Fibroblast of lung (primary cell): Measurements from ENCODE around the gene PSPC1. TPM values are rescaled to one million over a fixed set of nuclear protein-coding genes. Genes with fewer than 3 reads are reported as not detected.

Source experiments
- DNase-seq, 2 donors: peaks; one replicate each; pipeline versions ENCODE4 v3.0.0 to v3.0.0-alpha.2; 2010; ENCODE audit warnings: low read depth in 2 of 2
- H2AFZ ChIP-seq: 2 replicates; pipeline ENCODE4 v1.5.1; 2012; ENCODE audit warnings: low read length, control low read depth, inconsistent platforms
- H3K27ac ChIP-seq: 2 replicates; pipeline ENCODE4 v1.5.1; 2011; ENCODE audit warnings: low read length, control low read depth; ENCODE audit not compliant: insufficient read depth
- H3K27me3 ChIP-seq: 2 replicates; pipeline ENCODE4 v1.5.1; 2011; ENCODE audit warnings: mild to moderate bottlenecking, low read length; ENCODE audit not compliant: control insufficient read depth, insufficient read depth
- H3K36me3 ChIP-seq: 2 replicates; pipeline ENCODE4 v1.5.1; 2011; ENCODE audit warnings: low read length; ENCODE audit not compliant: control insufficient read depth, insufficient read depth
- H3K4me1 ChIP-seq: 2 replicates; pipeline ENCODE4 v1.5.1; 2011; ENCODE audit warnings: low read length; ENCODE audit not compliant: control insufficient read depth, insufficient read depth; ENCODE audit errors: extremely low read depth
- H3K4me2 ChIP-seq: 2 replicates; pipeline ENCODE4 v1.5.1; 2011; ENCODE audit warnings: low read length, control low read depth; ENCODE audit not compliant: insufficient read depth; ENCODE audit errors: extremely low read depth
- H3K4me3 ChIP-seq, 4 experiments: fragments of 200-600 bp in 1 of 4; sonication (generic) in 1 of 4; replicated peaks in 1 of 4; 2 replicates each; pipeline ENCODE4 v1.5.1; 2011 to 2016; ENCODE audit warnings: low read length in 4 of 4, low read depth in 3 of 4, mild to moderate bottlenecking in 3 of 4, control low read depth in 2 of 4, inconsistent platforms in 1 of 4, mixed read lengths in 1 of 4; ENCODE audit not compliant: insufficient read depth in 1 of 4; ENCODE audit errors: control extremely low read depth in 1 of 4
- H3K79me2 ChIP-seq: 2 replicates; pipeline ENCODE4 v1.5.1; 2012; ENCODE audit warnings: mild to moderate bottlenecking, low read length, inconsistent platforms; ENCODE audit not compliant: control insufficient read depth, insufficient read depth
- H3K9ac ChIP-seq: 2 replicates; pipeline ENCODE4 v1.5.1; 2011; ENCODE audit warnings: mild to moderate bottlenecking, low read length, control low read depth; ENCODE audit not compliant: insufficient read depth
- H3K9me3 ChIP-seq: 2 replicates; pipeline ENCODE4 v1.5.1; 2012; ENCODE audit warnings: low read depth, low read length; ENCODE audit not compliant: control insufficient read depth, insufficient read depth
- H4K20me1 ChIP-seq: 2 replicates; pipeline ENCODE4 v1.5.1; 2011; ENCODE audit warnings: low read length; ENCODE audit not compliant: control insufficient read depth, insufficient read depth; ENCODE audit errors: extremely low read depth
- EZH2 ChIP-seq: IDR thresholded peaks from 2 replicates; pipeline ENCODE4 v1.5.1; 2012; ENCODE audit warnings: low read length, control low read depth, mild to moderate bottlenecking; ENCODE audit errors: missing control alignments
- polyA plus RNA-seq, 2 donors: library from polyadenylated mRNA; depleted of rRNA in 1 of 2; stranded (reverse) in 1 of 2; unstranded in 1 of 2; fragments of >200 nt; gene quantifications; 2 replicates each; pipeline ENCODE4 v1.2.1, GENCODE V29; 2011 to 2012; ENCODE audit warnings: missing spikeins in 1 of 2
- total RNA-seq: library from RNA; depleted of rRNA; stranded (reverse); fragments of >200 nt; gene quantifications from 2 replicates; pipeline ENCODE4 v1.2.1, GENCODE V29; 2014
- TF ChIP-seq, protein P1 (sequence below), 2 donors: IDR thresholded peaks in 1 of 2; conservative IDR thresholded peaks in 1 of 2; 1 replicate in 1 of 2; 2 replicates in 1 of 2; pipeline ENCODE4 v1.5.1; 2011 to 2012; ENCODE audit warnings: low read length in 2 of 2, control low read depth in 1 of 2, inconsistent platforms in 1 of 2, low read depth in 1 of 2, mild to moderate bottlenecking in 1 of 2

The PSPC1 gene
- total and polyA plus RNA-seq, 2 donors (not counting 1 experiment from before 2014, with no cell fraction given), result 47.2 to 52.8 TPM

DNA sequence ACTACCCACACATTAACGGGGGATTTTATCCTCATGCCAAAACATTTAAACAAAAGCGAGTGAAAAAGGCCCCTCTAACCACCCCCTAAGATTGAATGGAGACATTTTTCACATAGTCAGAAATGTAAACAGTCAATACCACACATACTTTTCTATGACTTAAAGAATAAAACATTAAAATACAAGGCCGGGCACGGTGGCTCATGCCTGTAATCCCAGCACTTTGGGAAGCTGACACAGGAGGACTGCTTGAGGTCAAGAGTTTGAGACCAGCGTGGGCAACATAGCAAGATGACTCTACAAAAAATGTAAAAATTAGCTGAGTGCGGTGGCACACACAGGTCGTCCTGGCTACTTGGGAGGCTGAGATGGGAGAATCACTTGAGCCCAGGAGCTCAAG lies 102.0 kb downstream of the PSPC1 start:
- no peak overlapping the region for H3K9ac ChIP-seq
- no peaks in the 10 kb centered on the region for H4K20me1 ChIP-seq
- H3K4me1 ChIP-seq, result no peaks in the 10 kb centered on the region
- no peak overlapping the region for H3K4me2 ChIP-seq
- H3K9me3 ChIP-seq, result no peaks in the 10 kb centered on the region
- no peak overlapping the region for H2AFZ ChIP-seq
- DNase-seq, result peak in 1 of 2 donors; percentile 35
- no peak overlapping the region for H3K27ac ChIP-seq
- H3K79me2 ChIP-seq, result no peaks in the 10 kb centered on the region
- no peaks in the 10 kb centered on the region for H3K27me3 ChIP-seq
- no peak for TF ChIP-seq EZH2
- TF ChIP-seq, protein P1, sequence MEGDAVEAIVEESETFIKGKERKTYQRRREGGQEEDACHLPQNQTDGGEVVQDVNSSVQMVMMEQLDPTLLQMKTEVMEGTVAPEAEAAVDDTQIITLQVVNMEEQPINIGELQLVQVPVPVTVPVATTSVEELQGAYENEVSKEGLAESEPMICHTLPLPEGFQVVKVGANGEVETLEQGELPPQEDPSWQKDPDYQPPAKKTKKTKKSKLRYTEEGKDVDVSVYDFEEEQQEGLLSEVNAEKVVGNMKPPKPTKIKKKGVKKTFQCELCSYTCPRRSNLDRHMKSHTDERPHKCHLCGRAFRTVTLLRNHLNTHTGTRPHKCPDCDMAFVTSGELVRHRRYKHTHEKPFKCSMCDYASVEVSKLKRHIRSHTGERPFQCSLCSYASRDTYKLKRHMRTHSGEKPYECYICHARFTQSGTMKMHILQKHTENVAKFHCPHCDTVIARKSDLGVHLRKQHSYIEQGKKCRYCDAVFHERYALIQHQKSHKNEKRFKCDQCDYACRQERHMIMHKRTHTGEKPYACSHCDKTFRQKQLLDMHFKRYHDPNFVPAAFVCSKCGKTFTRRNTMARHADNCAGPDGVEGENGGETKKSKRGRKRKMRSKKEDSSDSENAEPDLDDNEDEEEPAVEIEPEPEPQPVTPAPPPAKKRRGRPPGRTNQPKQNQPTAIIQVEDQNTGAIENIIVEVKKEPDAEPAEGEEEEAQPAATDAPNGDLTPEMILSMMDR (conservative IDR thresholded peaks at IDR 0.05 in 1 of 2, IDR thresholded peaks at IDR 0.05 in 1 of 2; ENCODE audit: low read depth in 1 of 2, low read length in 2 of 2), result no peak
- no peaks in the 10 kb centered on the region for H3K36me3 ChIP-seq
- H3K4me3 ChIP-seq, result no peak overlapping the region

- H4K20me1 ChIP-seq, result no peaks in the 10 kb centered on the region
- peaks cover 8% of the 10 kb centered on the region for H3K36me3 ChIP-seq
- no peaks in the 10 kb centered on the region for H3K9me3 ChIP-seq
- H3K4me2 ChIP-seq, result no peak overlapping the region
- TF ChIP-seq EZH2, result no peak
- TF ChIP-seq, protein P1 (conservative IDR thresholded peaks at IDR 0.05 in 1 of 2, IDR thresholded peaks at IDR 0.05 in 1 of 2; ENCODE audit: low read depth in 1 of 2, low read length in 2 of 2), result no peak
- no peaks in the 10 kb centered on the region for H3K27me3 ChIP-seq
- no peaks in the 10 kb centered on the region for H3K79me2 ChIP-seq
- H2AFZ ChIP-seq, result no peak overlapping the region
- H3K4me1 ChIP-seq, result no peaks in the 10 kb centered on the region
- H3K4me3 ChIP-seq, result no peak overlapping the region
- DNase-seq, result no peak
- H3K27ac ChIP-seq, result no peak overlapping the region
- H3K9ac ChIP-seq, result no peak overlapping the region
These were observed 106.6 kb downstream of the PSPC1 start for GRCh38 chr13:19676168-19676567.

DNA sequence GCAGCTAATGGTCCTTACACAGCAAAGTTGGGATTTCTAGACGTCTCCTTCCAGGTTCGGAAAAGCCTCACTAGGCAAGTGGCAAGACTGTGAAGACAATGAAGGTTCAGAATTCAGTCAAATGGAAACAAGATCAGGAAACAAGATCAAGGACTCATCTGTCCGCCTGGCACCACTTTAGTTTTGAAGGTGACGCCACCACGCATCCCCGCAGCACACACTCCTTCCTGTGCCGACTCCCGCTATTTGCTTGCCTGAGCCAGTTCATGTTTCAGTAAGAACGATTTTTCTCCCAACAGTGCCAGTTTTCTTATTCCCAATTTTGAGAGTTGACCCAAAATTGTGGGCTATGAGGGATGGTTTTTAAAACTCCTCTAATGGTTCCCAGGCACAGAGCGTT lies 107.8 kb downstream of the PSPC1 start:
- no peak overlapping the region for H3K4me2 ChIP-seq
- H3K4me1 ChIP-seq, result no peaks in the 10 kb centered on the region
- H3K79me2 ChIP-seq, result no peaks in the 10 kb centered on the region
- no peak overlapping the region for H3K4me3 ChIP-seq
- peaks cover 10% of the 10 kb centered on the region for H3K36me3 ChIP-seq
- no peaks in the 10 kb centered on the region for H3K27me3 ChIP-seq
- H4K20me1 ChIP-seq, result no peaks in the 10 kb centered on the region
- DNase-seq, result no peak
- H3K9me3 ChIP-seq, result no peaks in the 10 kb centered on the region
- TF ChIP-seq, protein P1 (conservative IDR thresholded peaks at IDR 0.05 in 1 of 2, IDR thresholded peaks at IDR 0.05 in 1 of 2; ENCODE audit: low read depth in 1 of 2, low read length in 2 of 2), result no peak
- TF ChIP-seq EZH2, result no peak
- H3K27ac ChIP-seq, result no peak overlapping the region
- H2AFZ ChIP-seq, result no peak overlapping the region
- no peak overlapping the region for H3K9ac ChIP-seq
